ENCODE data around the gene SPOUT1. TPM values are rescaled to one million over a fixed set of nuclear protein-coding genes. Genes with fewer than 3 reads are reported as not detected.

SPOUT1 gene
- total and polyA plus RNA-seq, 10 of the 15 experiments (the other 5 are each of a cell fraction or from before 2014, with no cell fraction given): 5.7 to 95.0 (median 40.6) TPM

DNA sequence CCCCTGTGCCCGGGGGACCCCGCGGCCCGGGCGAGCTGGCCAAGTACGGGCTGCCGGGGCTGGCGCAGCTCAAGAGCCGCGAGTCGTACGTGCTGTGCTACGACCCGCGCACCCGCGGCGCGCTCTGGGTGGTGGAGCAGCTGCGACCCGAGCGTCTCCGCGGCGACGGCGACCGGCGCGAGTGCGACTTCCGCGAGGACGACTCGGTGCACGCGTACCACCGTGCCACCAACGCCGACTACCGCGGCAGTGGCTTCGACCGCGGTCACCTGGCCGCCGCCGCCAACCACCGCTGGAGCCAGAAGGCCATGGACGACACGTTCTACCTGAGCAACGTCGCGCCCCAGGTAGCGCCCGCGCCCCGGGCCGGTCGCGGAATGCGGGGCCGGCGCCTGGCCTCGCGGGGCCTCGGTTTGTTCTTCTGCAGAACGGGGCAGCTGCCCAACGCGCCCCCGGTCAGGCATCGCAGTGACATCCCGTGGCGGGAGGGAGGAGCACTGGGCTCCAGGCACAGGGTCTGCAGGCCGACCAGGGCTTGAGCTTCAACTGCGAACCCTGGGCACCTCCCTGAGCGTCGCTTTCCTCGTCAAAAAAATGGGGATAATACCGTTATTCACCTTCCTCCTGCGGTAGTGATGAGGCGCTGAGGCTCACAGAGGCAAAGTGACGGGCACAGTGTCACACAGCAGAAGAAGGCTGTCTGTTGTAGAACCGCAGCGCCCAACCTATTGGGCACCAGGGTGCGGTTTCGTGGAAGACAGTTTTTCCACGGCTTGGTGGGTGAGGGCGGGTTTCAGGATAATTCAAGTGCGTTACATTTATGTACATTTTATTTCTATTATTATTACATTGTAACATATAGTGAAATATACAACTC lies 10.5 kb downstream of the SPOUT1 start (continued):
- TF ChIP-seq MXI1 (IDR thresholded peaks at IDR 0.05; ENCODE audit: low read depth, low read length): no peak
- TF ChIP-seq DPF2 (IDR thresholded peaks at IDR 0.05): 0 out of 2 replicates have a peak, but pooled peaks have one; percentile 45
- TF ChIP-seq NRF1 (conservative IDR thresholded peaks at IDR 0.05; ENCODE audit: low read depth, low read length): no peak
- TF ChIP-seq TCF12 (IDR thresholded peaks at IDR 0.05; ENCODE audit: low read depth, low read length): no peak
- TF ChIP-seq STAT1 (conservative IDR thresholded peaks at IDR 0.05): no peak
- TF ChIP-seq ZNF384 (IDR thresholded peaks at IDR 0.05; ENCODE audit: borderline replicate concordance, low read depth, low read length): no peak
- no peak for TF ChIP-seq EZH2 (IDR thresholded peaks at IDR 0.05; ENCODE audit: borderline replicate concordance, control insufficient read depth, low read depth, low read length)
- no peak for TF ChIP-seq CHD4 (IDR thresholded peaks at IDR 0.05)
- no peak for TF ChIP-seq RFX5 (IDR thresholded peaks at IDR 0.05; ENCODE audit: low read depth, low read length)
- no peak for TF ChIP-seq SP1 (IDR thresholded peaks at IDR 0.05; ENCODE audit: low read depth, low read length)
- no peak for TF ChIP-seq NR2C2 (IDR thresholded peaks at IDR 0.05; ENCODE audit: borderline replicate concordance, control insufficient read depth, insufficient read length, low read depth)
- peak; percentile 68 for TF ChIP-seq POLR2A (IDR thresholded peaks at IDR 0.05; ENCODE audit: low read depth, low read length)
- 0 out of 2 replicates have a peak, but pooled peaks have one; percentile 48 for TF ChIP-seq MLLT1 (IDR thresholded peaks at IDR 0.05)
- TF ChIP-seq BRCA1 (IDR thresholded peaks at IDR 0.05; ENCODE audit: low read depth, low read length): no peak
- TF ChIP-seq SMAD1 (IDR thresholded peaks at IDR 0.05; ENCODE audit: low read depth, partially characterized antibody): no peak
- no peak for TF ChIP-seq ZBTB4 (CRISPR knock-in tag; IDR thresholded peaks at IDR 0.05)
- no peak for TF ChIP-seq KDM1A (IDR thresholded peaks at IDR 0.05; ENCODE audit: borderline replicate concordance)
- TF ChIP-seq MYB (IDR thresholded peaks at IDR 0.05; ENCODE audit: borderline replicate concordance, low read depth, low read length): no peak
- peak; percentile 42; the same call in 1 of the 2 replicates for TF ChIP-seq LARP7 (IDR thresholded peaks at IDR 0.05)
- TF ChIP-seq, protein P1, sequence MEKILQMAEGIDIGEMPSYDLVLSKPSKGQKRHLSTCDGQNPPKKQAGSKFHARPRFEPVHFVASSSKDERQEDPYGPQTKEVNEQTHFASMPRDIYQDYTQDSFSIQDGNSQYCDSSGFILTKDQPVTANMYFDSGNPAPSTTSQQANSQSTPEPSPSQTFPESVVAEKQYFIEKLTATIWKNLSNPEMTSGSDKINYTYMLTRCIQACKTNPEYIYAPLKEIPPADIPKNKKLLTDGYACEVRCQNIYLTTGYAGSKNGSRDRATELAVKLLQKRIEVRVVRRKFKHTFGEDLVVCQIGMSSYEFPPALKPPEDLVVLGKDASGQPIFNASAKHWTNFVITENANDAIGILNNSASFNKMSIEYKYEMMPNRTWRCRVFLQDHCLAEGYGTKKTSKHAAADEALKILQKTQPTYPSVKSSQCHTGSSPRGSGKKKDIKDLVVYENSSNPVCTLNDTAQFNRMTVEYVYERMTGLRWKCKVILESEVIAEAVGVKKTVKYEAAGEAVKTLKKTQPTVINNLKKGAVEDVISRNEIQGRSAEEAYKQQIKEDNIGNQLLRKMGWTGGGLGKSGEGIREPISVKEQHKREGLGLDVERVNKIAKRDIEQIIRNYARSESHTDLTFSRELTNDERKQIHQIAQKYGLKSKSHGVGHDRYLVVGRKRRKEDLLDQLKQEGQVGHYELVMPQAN (conservative IDR thresholded peaks at IDR 0.05): 0 out of 2 replicates have a peak, but pooled peaks have one; percentile 20
- TF ChIP-seq ZNF24 (IDR thresholded peaks at IDR 0.05): no peak
- TF ChIP-seq KAT2A (conservative IDR thresholded peaks at IDR 0.05; ENCODE audit: control insufficient read depth, low read depth, low read length): no peak
- TF ChIP-seq NR2F1 (conservative IDR thresholded peaks at IDR 0.05): no peak; the same call in 1 of the 2 replicates
- TF ChIP-seq SRF (IDR thresholded peaks at IDR 0.05; ENCODE audit: low read depth in 2 of 2, low read length in 2 of 2): peak in 1 of 2 experiments; percentile 11; a peak in 1 of 4 replicates
- TF ChIP-seq POU2F2 (IDR thresholded peaks at IDR 0.05; ENCODE audit: borderline replicate concordance, low read depth, low read length): no peak

Data from GM12878 (cell line).